Measurements from ENCODE around the gene JMJD7.

Gene JMJD7

GRCh38 chr15:41849204-41849603 lies 21.3 kb downstream of the JMJD7 start:
- Mint-ChIP-seq H3K4me3 (no peak overlapping the region), H3K9me3 (no peaks in the 10 kb centered on the region), H3K27me3 (peaks cover 18% of the 10 kb centered on the region), H3K27ac (no peak overlapping the region), H3K36me3 (peaks cover 4% of the 10 kb centered on the region), H3K4me1 (no peaks in the 10 kb centered on the region)
- CTCF ChIA-PET = no interaction called here
- no peak for DNase-seq

- CTCF ChIA-PET = no interaction called here
- no peak overlapping the region for H3K4me3 Mint-ChIP-seq
- H3K4me1 Mint-ChIP-seq = no peaks in the 10 kb centered on the region
- peaks cover 4% of the 10 kb centered on the region for H3K36me3 Mint-ChIP-seq
- H3K27ac Mint-ChIP-seq = no peak overlapping the region
- H3K9me3 Mint-ChIP-seq = no peaks in the 10 kb centered on the region
- H3K27me3 Mint-ChIP-seq = peaks cover 18% of the 10 kb centered on the region
- DNase-seq = no peak
Observed at GRCh38 chr15:41849861-41850260, 22.0 kb downstream of the JMJD7 start.

GRCh38 chr15:41850482-41851166 lies 22.7 kb downstream of the JMJD7 start:
- H3K27me3 Mint-ChIP-seq = peaks cover 18% of the 10 kb centered on the region
- CTCF ChIA-PET = interaction anchor here (1.6 kb wide), 1 partner anchor 77 kb away, joined by 6 read pairs; the partner anchor contains the start of gene MAPKBP1
- no peak for DNase-seq
- no peak overlapping the region for H3K27ac Mint-ChIP-seq
- H3K4me1 Mint-ChIP-seq = no peaks in the 10 kb centered on the region
- peaks cover 4% of the 10 kb centered on the region for H3K36me3 Mint-ChIP-seq
- no peak overlapping the region for H3K4me3 Mint-ChIP-seq
- H3K9me3 Mint-ChIP-seq = no peaks in the 10 kb centered on the region

- CTCF ChIA-PET = interaction anchor here (1.6 kb wide), 1 partner anchor 78 kb away, joined by 6 read pairs; the partner anchor contains the start of gene MAPKBP1
Observed at GRCh38 chr15:41851167-41851523, 23.3 kb downstream of the JMJD7 start.

GRCh38 chr15:41851755-41852370 lies 24.0 kb downstream of the JMJD7 start:
- Mint-ChIP-seq H3K4me3 (no peak overlapping the region), H3K27me3 (peaks cover 18% of the 10 kb centered on the region), H3K9me3 (no peaks in the 10 kb centered on the region), H3K4me1 (no peaks in the 10 kb centered on the region), H3K36me3 (peaks cover 4% of the 10 kb centered on the region), H3K27ac (no peak overlapping the region)
- CTCF ChIA-PET = interaction anchor here (1.6 to 1.8 kb wide), 2 partner anchors 79 to 85 kb away, joined by 4 to 6 read pairs; partner anchors contain the start of gene MAPKBP1
- no peak for DNase-seq

More at GRCh38 chr15:41851167-41851523, 23.3 kb downstream of the JMJD7 start:
- Mint-ChIP-seq H3K9me3 (no peaks in the 10 kb centered on the region), H3K4me3 (no peak overlapping the region), H3K27me3 (peaks cover 18% of the 10 kb centered on the region), H3K4me1 (no peaks in the 10 kb centered on the region), H3K36me3 (peaks cover 4% of the 10 kb centered on the region), H3K27ac (peak overlapping the region; percentile 69)
- DNase-seq = no peak

- no peak overlapping the region for H3K27ac Mint-ChIP-seq
- DNase-seq = no peak
- peaks cover 18% of the 10 kb centered on the region for H3K27me3 Mint-ChIP-seq
- no peaks in the 10 kb centered on the region for H3K9me3 Mint-ChIP-seq
- H3K4me3 Mint-ChIP-seq = no peak overlapping the region
- CTCF ChIA-PET = interaction anchor here (0.7 to 1.8 kb wide), 2 partner anchors 26 to 84 kb away, joined by 3 to 4 read pairs; no protein-coding TSS in a partner anchor
- H3K36me3 Mint-ChIP-seq = peaks cover 4% of the 10 kb centered on the region
- H3K4me1 Mint-ChIP-seq = no peaks in the 10 kb centered on the region
Observed at GRCh38 chr15:41852736-41853590, 25.1 kb downstream of the JMJD7 start.

- no peaks in the 10 kb centered on the region for H3K36me3 Mint-ChIP-seq
- H3K4me1 Mint-ChIP-seq = no peaks in the 10 kb centered on the region
- H3K9me3 Mint-ChIP-seq = no peaks in the 10 kb centered on the region
- DNase-seq = no peak
- no peak overlapping the region for H3K27ac Mint-ChIP-seq
- CTCF ChIA-PET = interaction anchor here (0.7 kb wide), 1 partner anchor 25 kb away, joined by 3 read pairs; no protein-coding TSS in a partner anchor
- H3K27me3 Mint-ChIP-seq = peaks cover 18% of the 10 kb centered on the region
- H3K4me3 Mint-ChIP-seq = no peak overlapping the region
Observed at GRCh38 chr15:41853831-41854230, 25.9 kb downstream of the JMJD7 start.

- H3K4me1 Mint-ChIP-seq = no peaks in the 10 kb centered on the region
- no peak overlapping the region for H3K4me3 Mint-ChIP-seq
- H3K27me3 Mint-ChIP-seq = peaks cover 18% of the 10 kb centered on the region
- H3K27ac Mint-ChIP-seq = no peak overlapping the region
- no peak for DNase-seq
- no peaks in the 10 kb centered on the region for H3K36me3 Mint-ChIP-seq
- CTCF ChIA-PET = no interaction called here
- no peaks in the 10 kb centered on the region for H3K9me3 Mint-ChIP-seq
Observed at GRCh38 chr15:41854443-41854842, 26.6 kb downstream of the JMJD7 start.

GRCh38 chr15:41855261-41855961 lies 27.5 kb downstream of the JMJD7 start:
- Mint-ChIP-seq H3K36me3 (no peaks in the 10 kb centered on the region), H3K27ac (no peak overlapping the region), H3K9me3 (no peaks in the 10 kb centered on the region), H3K4me1 (peaks cover 6% of the 10 kb centered on the region), H3K4me3 (no peak overlapping the region), H3K27me3 (peaks cover 15% of the 10 kb centered on the region)
- no peak for DNase-seq
- CTCF ChIA-PET = no interaction called here

- H3K4me3 Mint-ChIP-seq = no peak overlapping the region
- H3K4me1 Mint-ChIP-seq = peaks cover 10% of the 10 kb centered on the region
- no peak for DNase-seq
- H3K27ac Mint-ChIP-seq = no peak overlapping the region
- CTCF ChIA-PET = no interaction called here
- peaks cover 17% of the 10 kb centered on the region for H3K27me3 Mint-ChIP-seq
- H3K36me3 Mint-ChIP-seq = no peaks in the 10 kb centered on the region
- H3K9me3 Mint-ChIP-seq = no peaks in the 10 kb centered on the region
Observed at GRCh38 chr15:41856262-41856661, 28.4 kb downstream of the JMJD7 start.

- Mint-ChIP-seq H3K4me3 (no peak overlapping the region), H3K9me3 (no peaks in the 10 kb centered on the region), H3K27ac (no peak overlapping the region), H3K36me3 (no peaks in the 10 kb centered on the region), H3K27me3 (peaks cover 15% of the 10 kb centered on the region), H3K4me1 (peaks cover 10% of the 10 kb centered on the region)
- no peak for DNase-seq
- CTCF ChIA-PET = no interaction called here
Observed at GRCh38 chr15:41856716-41857115, 28.8 kb downstream of the JMJD7 start.

- peaks cover 19% of the 10 kb centered on the region for H3K27me3 Mint-ChIP-seq
- H3K4me3 Mint-ChIP-seq = no peak overlapping the region
- H3K9me3 Mint-ChIP-seq = no peaks in the 10 kb centered on the region
- DNase-seq = no peak
- CTCF ChIA-PET = interaction anchor here (0.9 kb wide), 2 partner anchors 10 to 13 kb away, joined by 3 read pairs; no protein-coding TSS in a partner anchor
- peaks cover 10% of the 10 kb centered on the region for H3K4me1 Mint-ChIP-seq
- no peak overlapping the region for H3K27ac Mint-ChIP-seq
- no peaks in the 10 kb centered on the region for H3K36me3 Mint-ChIP-seq
Observed at GRCh38 chr15:41857316-41857715, 29.4 kb downstream of the JMJD7 start.

GRCh38 chr15:41858756-41859155 lies 30.9 kb downstream of the JMJD7 start:
- Mint-ChIP-seq H3K9me3 (no peaks in the 10 kb centered on the region), H3K27me3 (peaks cover 23% of the 10 kb centered on the region), H3K36me3 (no peaks in the 10 kb centered on the region), H3K4me1 (peaks cover 10% of the 10 kb centered on the region), H3K27ac (no peak overlapping the region), H3K4me3 (no peak overlapping the region)
- no peak for DNase-seq
- CTCF ChIA-PET = no interaction called here
